ENCODE data around the gene TMC1.
"Not testable (repeated sequence)": the region's sequence is repeated elsewhere in the genome, so short reads cannot be mapped to it uniquely, and the experiment has no call there.

The TMC1 gene

DNA sequence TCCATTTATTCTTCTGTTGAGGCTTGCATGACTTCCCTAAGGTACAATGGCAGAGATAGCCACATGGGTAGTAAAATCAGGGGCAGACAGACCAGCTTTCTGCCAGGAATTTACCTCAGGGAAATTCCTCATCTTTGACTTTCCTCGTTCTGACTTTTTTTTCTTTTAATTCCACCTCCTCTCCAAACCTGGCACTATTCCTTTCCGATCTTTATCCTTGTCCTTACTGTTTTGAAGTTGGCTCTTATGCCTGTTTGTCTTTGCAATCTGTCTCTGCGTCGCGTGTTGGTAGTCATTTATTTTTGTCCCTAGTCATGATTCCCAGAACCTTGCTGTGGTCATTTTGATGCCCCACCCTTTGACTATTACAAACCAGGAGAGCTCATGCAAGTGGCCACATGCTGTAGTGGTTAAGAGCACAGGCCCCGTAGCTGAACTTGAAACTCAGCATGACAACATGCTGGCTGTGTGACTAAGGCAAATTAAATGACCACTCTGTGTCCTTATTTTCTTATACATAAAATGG is 19.0 kb downstream of the TMC1 start:
- TF ChIP-seq, protein P1, sequence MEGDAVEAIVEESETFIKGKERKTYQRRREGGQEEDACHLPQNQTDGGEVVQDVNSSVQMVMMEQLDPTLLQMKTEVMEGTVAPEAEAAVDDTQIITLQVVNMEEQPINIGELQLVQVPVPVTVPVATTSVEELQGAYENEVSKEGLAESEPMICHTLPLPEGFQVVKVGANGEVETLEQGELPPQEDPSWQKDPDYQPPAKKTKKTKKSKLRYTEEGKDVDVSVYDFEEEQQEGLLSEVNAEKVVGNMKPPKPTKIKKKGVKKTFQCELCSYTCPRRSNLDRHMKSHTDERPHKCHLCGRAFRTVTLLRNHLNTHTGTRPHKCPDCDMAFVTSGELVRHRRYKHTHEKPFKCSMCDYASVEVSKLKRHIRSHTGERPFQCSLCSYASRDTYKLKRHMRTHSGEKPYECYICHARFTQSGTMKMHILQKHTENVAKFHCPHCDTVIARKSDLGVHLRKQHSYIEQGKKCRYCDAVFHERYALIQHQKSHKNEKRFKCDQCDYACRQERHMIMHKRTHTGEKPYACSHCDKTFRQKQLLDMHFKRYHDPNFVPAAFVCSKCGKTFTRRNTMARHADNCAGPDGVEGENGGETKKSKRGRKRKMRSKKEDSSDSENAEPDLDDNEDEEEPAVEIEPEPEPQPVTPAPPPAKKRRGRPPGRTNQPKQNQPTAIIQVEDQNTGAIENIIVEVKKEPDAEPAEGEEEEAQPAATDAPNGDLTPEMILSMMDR (IDR thresholded peaks at IDR 0.05; ENCODE audit: borderline replicate concordance, extremely low read depth, low read length, poor library complexity, severe bottlenecking), result no peak
- TF ChIP-seq EZH2 (IDR thresholded peaks at IDR 0.05; ENCODE audit: borderline replicate concordance, low read depth, low read length, severe bottlenecking), result no peak
- no peak overlapping the region for H3K4me2 ChIP-seq (ENCODE audit: insufficient read depth, low read length)
- ATAC-seq (ENCODE audit: insufficient read depth, low read depth), result no peak
- no peaks in the 10 kb centered on the region for H3K36me3 ChIP-seq (ENCODE audit: insufficient read depth, low read length)
- H4K20me1 ChIP-seq (ENCODE audit: insufficient read depth, low read length), result no peaks in the 10 kb centered on the region
- no peak for DNase-seq
- no peaks in the 10 kb centered on the region for H3K27me3 ChIP-seq (ENCODE audit: insufficient read depth, low read length, poor library complexity)
- H3K4me1 ChIP-seq (ENCODE audit: insufficient read depth, low read length), result no peaks in the 10 kb centered on the region
- H3K9ac ChIP-seq (ENCODE audit: low read depth, low read length), result no peak overlapping the region
- H3K4me3 ChIP-seq (ENCODE audit: low read depth in 1 of 2, low read length in 2 of 2), result no peak overlapping the region
- H3K27ac ChIP-seq (ENCODE audit: low read length), result no peak overlapping the region
- no peaks in the 10 kb centered on the region for H3K9me3 ChIP-seq (ENCODE audit: insufficient read depth, low read length, severe bottlenecking)
- no peaks in the 10 kb centered on the region for H3K79me2 ChIP-seq (ENCODE audit: insufficient read depth, low read length)
- no peak overlapping the region for H2AFZ ChIP-seq (ENCODE audit: low read depth, low read length)

DNA sequence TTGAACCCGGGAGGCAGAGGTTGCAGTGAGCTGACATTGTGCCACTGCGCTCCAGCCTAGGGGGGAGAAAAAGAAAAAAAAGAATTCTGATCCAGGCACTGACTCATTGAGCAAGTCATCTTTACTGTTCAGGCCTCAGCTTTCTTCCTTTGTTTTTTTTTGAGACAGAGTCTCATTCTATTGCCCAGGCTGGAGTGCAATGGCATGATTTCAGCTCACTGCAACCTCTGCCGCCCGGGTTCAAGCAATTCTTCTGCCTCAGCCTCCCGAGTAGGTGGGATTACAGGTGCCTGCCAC is 21.1 kb downstream of the TMC1 start:
- not testable (repeated sequence) for H3K4me1 ChIP-seq (ENCODE audit: insufficient read depth, low read length); H4K20me1 ChIP-seq (ENCODE audit: insufficient read depth, low read length); H3K36me3 ChIP-seq (ENCODE audit: insufficient read depth, low read length); H3K27me3 ChIP-seq (ENCODE audit: insufficient read depth, low read length, poor library complexity); H3K79me2 ChIP-seq (ENCODE audit: insufficient read depth, low read length); H3K4me3 ChIP-seq (ENCODE audit: low read depth in 1 of 2, low read length in 2 of 2); DNase-seq; H3K9me3 ChIP-seq (ENCODE audit: insufficient read depth, low read length, severe bottlenecking); H3K9ac ChIP-seq (ENCODE audit: low read depth, low read length); ATAC-seq (ENCODE audit: insufficient read depth, low read depth); H3K4me2 ChIP-seq (ENCODE audit: insufficient read depth, low read length); H2AFZ ChIP-seq (ENCODE audit: low read depth, low read length); H3K27ac ChIP-seq (ENCODE audit: low read length)

DNA sequence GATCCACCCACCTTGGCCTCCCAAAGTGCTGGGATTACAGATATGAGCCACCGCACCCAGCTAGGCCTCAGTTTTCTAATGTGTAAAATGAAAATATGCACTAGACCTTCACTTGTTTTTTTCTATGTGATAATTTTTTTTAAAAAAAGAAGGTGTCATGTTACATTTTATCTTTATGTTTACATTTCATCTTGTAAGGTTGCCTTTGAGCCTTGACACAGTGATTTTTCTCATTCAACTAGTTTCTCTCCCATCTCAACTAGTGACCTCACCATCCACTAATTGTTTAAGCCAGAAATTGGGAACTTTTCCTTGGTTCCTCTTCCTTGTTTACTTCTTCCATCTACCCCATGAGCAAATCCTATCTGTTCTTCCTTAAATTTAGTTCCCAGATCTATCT is 21.5 kb downstream of the TMC1 start:
- TF ChIP-seq, protein P1 (IDR thresholded peaks at IDR 0.05; ENCODE audit: borderline replicate concordance, extremely low read depth, low read length, poor library complexity, severe bottlenecking), result no peak
- no peak for TF ChIP-seq EZH2 (IDR thresholded peaks at IDR 0.05; ENCODE audit: borderline replicate concordance, low read depth, low read length, severe bottlenecking)
- no peak for ATAC-seq (ENCODE audit: insufficient read depth, low read depth)
- no peaks in the 10 kb centered on the region for H3K79me2 ChIP-seq (ENCODE audit: insufficient read depth, low read length)

DNA sequence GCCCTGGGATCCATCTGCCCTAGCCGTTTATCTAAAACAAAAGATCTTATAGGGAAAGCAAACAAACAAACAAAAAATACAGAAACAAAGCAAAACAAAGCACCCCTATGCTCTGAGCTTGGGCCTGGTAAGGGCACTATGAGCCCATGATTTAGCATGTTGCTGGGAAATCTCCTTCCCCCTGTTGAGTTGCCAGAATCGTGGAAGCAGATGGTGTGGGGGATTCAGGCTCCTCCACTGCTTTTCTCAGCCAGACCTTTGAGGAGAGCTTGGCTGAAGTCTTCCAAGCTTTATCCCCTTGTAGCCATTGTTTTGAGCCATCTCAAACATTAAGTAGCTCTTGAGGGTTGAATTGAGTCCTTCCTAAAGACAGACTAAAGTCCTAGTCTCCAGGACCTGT is 29.9 kb downstream of the TMC1 start:
- no peak overlapping the region for H3K4me3 ChIP-seq (ENCODE audit: low read depth in 1 of 2, low read length in 2 of 2)
- no peaks in the 10 kb centered on the region for H3K36me3 ChIP-seq (ENCODE audit: insufficient read depth, low read length)
- no peak overlapping the region for H3K9ac ChIP-seq (ENCODE audit: low read depth, low read length)
- ATAC-seq (ENCODE audit: insufficient read depth, low read depth) (no peak), DNase-seq (no peak)
- H3K27me3 ChIP-seq (ENCODE audit: insufficient read depth, low read length, poor library complexity), result peaks cover 3% of the 10 kb centered on the region
- no peaks in the 10 kb centered on the region for H3K4me1 ChIP-seq (ENCODE audit: insufficient read depth, low read length)
- no peak for TF ChIP-seq EZH2 (IDR thresholded peaks at IDR 0.05; ENCODE audit: borderline replicate concordance, low read depth, low read length, severe bottlenecking)
- TF ChIP-seq, protein P1 (IDR thresholded peaks at IDR 0.05; ENCODE audit: borderline replicate concordance, extremely low read depth, low read length, poor library complexity, severe bottlenecking), result no peak
- H3K4me2 ChIP-seq (ENCODE audit: insufficient read depth, low read length), result no peak overlapping the region
- no peak overlapping the region for H2AFZ ChIP-seq (ENCODE audit: low read depth, low read length)
- no peak overlapping the region for H3K27ac ChIP-seq (ENCODE audit: low read length)
- H4K20me1 ChIP-seq (ENCODE audit: insufficient read depth, low read length), result no peaks in the 10 kb centered on the region
- H3K9me3 ChIP-seq (ENCODE audit: insufficient read depth, low read length, severe bottlenecking), result no peaks in the 10 kb centered on the region
- no peaks in the 10 kb centered on the region for H3K79me2 ChIP-seq (ENCODE audit: insufficient read depth, low read length)

More for the DNA sequence above, 21.5 kb downstream of the TMC1 start:
- Histone ChIP-seq H3K27me3 (ENCODE audit: insufficient read depth, low read length, poor library complexity) (no peaks in the 10 kb centered on the region), H3K27ac (ENCODE audit: low read length) (no peak overlapping the region), H3K4me1 (ENCODE audit: insufficient read depth, low read length) (no peaks in the 10 kb centered on the region), H2AFZ (ENCODE audit: low read depth, low read length) (no peak overlapping the region), H3K9me3 (ENCODE audit: insufficient read depth, low read length, severe bottlenecking) (no peaks in the 10 kb centered on the region), H3K4me2 (ENCODE audit: insufficient read depth, low read length) (no peak overlapping the region), H3K4me3 (ENCODE audit: low read depth in 1 of 2, low read length in 2 of 2) (no peak overlapping the region), H3K36me3 (ENCODE audit: insufficient read depth, low read length) (no peaks in the 10 kb centered on the region), H3K9ac (ENCODE audit: low read depth, low read length) (no peak overlapping the region), H4K20me1 (ENCODE audit: insufficient read depth, low read length) (no peaks in the 10 kb centered on the region)
- DNase-seq, result no peak
